B cell (primary cell): ENCODE data around the gene PLCB3. TPM values are rescaled to one million over a fixed set of nuclear protein-coding genes. Genes with fewer than 3 reads are reported as not detected.
A peak's percentile ranks its signal among the peaks of the same experiment; 100 is the strongest.

Source experiments
- ATAC-seq: fragments of 200-7000 bp; cut with Tn5 transposase; one replicate; pipeline ENCODE4 v1.10.0; 2021; ENCODE audit warnings: low read depth, mild to moderate bottlenecking, moderate number of reproducible peaks, moderate library complexity
- CTCF ChIA-PET: fragments of 350-600 bp; sonication (Branson Sonifier 250); formaldehyde crosslinking; loops from one replicate; lab custom pipeline; 2021; ENCODE audit warnings: antibody characterized with exemption, inconsistent platforms; lab: Charles Lee
- POLR2A ChIA-PET: fragments of 350-600 bp; sonication (Branson Sonifier 250); formaldehyde crosslinking; loops from one replicate; lab custom pipeline; 2021; ENCODE audit warnings: antibody characterized with exemption; lab: Charles Lee
- DNase-seq: peaks from one replicate; pipeline ENCODE4 v3.0.0; 2013
- H2AFZ ChIP-seq: 2 replicates; pipeline ENCODE4 v1.6.1; 2012; ENCODE audit warnings: mild to moderate bottlenecking, low read depth, low read length; ENCODE audit not compliant: insufficient read depth, poor library complexity, severe bottlenecking
- H3K27ac ChIP-seq, 2 donors: 1 replicate in 1 of 2; 2 replicates in 1 of 2; pipeline ENCODE4 v1.5.1; 2012 to 2013; ENCODE audit warnings: low read length in 2 of 2, mild to moderate bottlenecking in 2 of 2, moderate library complexity in 1 of 2
- H3K27me3 ChIP-seq, 4 experiments: fragments of 200-600 bp in 1 of 4; sonication (generic) in 1 of 4; replicated peaks in 1 of 4; 1 replicate in 2 of 4; 2 replicates in 2 of 4; pipeline versions ENCODE4 v1.6.1 to v1.7.0; 2013 to 2016; ENCODE audit warnings: low read length in 3 of 4, mild to moderate bottlenecking in 2 of 4, mixed read lengths in 1 of 4, moderate library complexity in 1 of 4; ENCODE audit not compliant: insufficient read depth in 4 of 4, control insufficient read depth in 3 of 4; ENCODE audit errors: control extremely low read depth in 1 of 4
- H3K36me3 ChIP-seq, 2 experiments: replicated peaks in 1 of 2; 1 replicate in 1 of 2; 2 replicates in 1 of 2; pipeline versions ENCODE4 v1.6.1 to v1.7.1; 2013; ENCODE audit warnings: low read length in 1 of 2; ENCODE audit not compliant: insufficient read depth in 2 of 2, control insufficient read depth in 1 of 2; ENCODE audit errors: control extremely low read depth in 1 of 2, extremely low read depth in 1 of 2
- H3K4me1 ChIP-seq, 2 donors: fragments of 200-600 bp in 1 of 2; sonication (generic) in 1 of 2; 1 replicate in 1 of 2; 2 replicates in 1 of 2; pipeline versions ENCODE4 v1.5.1 to v1.6.1; 2013 to 2017; ENCODE audit warnings: low read length in 2 of 2; ENCODE audit not compliant: control insufficient read depth in 2 of 2, insufficient read depth in 2 of 2
- H3K4me2 ChIP-seq: replicated peaks from 2 replicates; pipeline ENCODE3; 2012; ENCODE audit warnings: mild to moderate bottlenecking, low read depth, low read length; ENCODE audit not compliant: poor library complexity, severe bottlenecking
- H3K4me3 ChIP-seq, 5 experiments: fragments of 200-600 bp in 1 of 5; sonication (generic) in 1 of 5; 1 replicate in 3 of 5; 2 replicates in 2 of 5; pipeline versions ENCODE4 v1.5.1 to v1.7.0; 2011 to 2016; ENCODE audit warnings: low read length in 4 of 5, mild to moderate bottlenecking in 4 of 5, low read depth in 2 of 5, control low read depth in 1 of 5, moderate library complexity in 1 of 5; ENCODE audit not compliant: insufficient read depth in 1 of 5; ENCODE audit errors: control extremely low read depth in 1 of 5, extremely low read depth in 1 of 5
- H3K79me2 ChIP-seq: fragments of 200-600 bp; sonication (generic); one replicate; pipeline ENCODE4 v1.6.0; 2016; ENCODE audit warnings: low read length; ENCODE audit not compliant: control insufficient read depth, insufficient read depth
- H3K9ac ChIP-seq: fragments of 200-600 bp; sonication (generic); 2 replicates; pipeline ENCODE4 v1.6.1; 2017; ENCODE audit warnings: mild to moderate bottlenecking, low read length, moderate library complexity
- H3K9me3 ChIP-seq, 3 donors: one replicate each; pipeline versions ENCODE4 v1.6.1 to v1.7.1; 2013; ENCODE audit warnings: low read length in 2 of 3; ENCODE audit not compliant: control insufficient read depth in 2 of 3, insufficient read depth in 1 of 3; ENCODE audit errors: control extremely low read depth in 1 of 3
- H4K20me1 ChIP-seq: 2 replicates; pipeline ENCODE4 v1.6.0; 2012; ENCODE audit warnings: mild to moderate bottlenecking, low read length; ENCODE audit not compliant: insufficient read depth, control insufficient read depth, poor library complexity, severe bottlenecking
- H3K27ac Mint-ChIP-seq: one replicate; pipeline ENCODE4 v1.8.0; 2021; ENCODE audit warnings: mixed read lengths
- H3K27me3 Mint-ChIP-seq: one replicate; pipeline ENCODE4 v1.8.0; 2021; ENCODE audit warnings: mixed read lengths
- H3K4me1 Mint-ChIP-seq: one replicate; pipeline ENCODE4 v1.8.0; 2021; ENCODE audit warnings: mixed read lengths
- H3K4me3 Mint-ChIP-seq: one replicate; pipeline ENCODE4 v1.8.0; 2021; ENCODE audit warnings: mixed read lengths
- H3K9me3 Mint-ChIP-seq: one replicate; pipeline ENCODE4 v1.8.0; 2022; ENCODE audit warnings: mixed read lengths; ENCODE audit not compliant: insufficient read depth
- EZH2 ChIP-seq: IDR thresholded peaks from 2 replicates; pipeline ENCODE4 v1.6.1; 2012; ENCODE audit warnings: borderline replicate concordance, low read depth, mild to moderate bottlenecking, moderate library complexity, low read length; ENCODE audit not compliant: insufficient read depth, poor library complexity, severe bottlenecking
- WGBS: methylation state at CpG from one replicate; pipeline ENCODE4 v1.1.5; 2013; ENCODE audit warnings: missing lambda C conversion rate; ENCODE audit not compliant: insufficient coverage; 5-methylcytosine and 5-hydroxymethylcytosine counted together
- intact Hi-C: fragments of 100-400 bp; cut with micrococcal nuclease; formaldehyde crosslinking; loops from one replicate; pipeline ENCODE4 v1.10.0; 2022
- polyA plus RNA-seq: library from polyadenylated mRNA; depleted of rRNA; stranded (reverse); fragments of >200 nt; gene quantifications from 2 replicates; pipeline ENCODE4 v1.2.3, GENCODE V29; 2012
- total RNA-seq, 2 donors: library from RNA; stranded (reverse); fragments of 120-200 nt in 1 of 2; gene quantifications; 1 replicate in 1 of 2; 2 replicates in 1 of 2; pipeline versions ENCODE4 v1.2.3 to v1.2.4, GENCODE V29; 2013 to 2022
- TF ChIP-seq, protein P1 (sequence below): fragments of 200-600 bp; IDR thresholded peaks from one replicate; pipeline ENCODE4 v1.8.0; 2022; ENCODE audit warnings: antibody characterized with exemption, mild to moderate bottlenecking

Gene PLCB3
- total and polyA plus RNA-seq, 2 donors (not counting 1 experiment from before 2014, with no cell fraction given) = 3.0 to 8.1 TPM

DNA sequence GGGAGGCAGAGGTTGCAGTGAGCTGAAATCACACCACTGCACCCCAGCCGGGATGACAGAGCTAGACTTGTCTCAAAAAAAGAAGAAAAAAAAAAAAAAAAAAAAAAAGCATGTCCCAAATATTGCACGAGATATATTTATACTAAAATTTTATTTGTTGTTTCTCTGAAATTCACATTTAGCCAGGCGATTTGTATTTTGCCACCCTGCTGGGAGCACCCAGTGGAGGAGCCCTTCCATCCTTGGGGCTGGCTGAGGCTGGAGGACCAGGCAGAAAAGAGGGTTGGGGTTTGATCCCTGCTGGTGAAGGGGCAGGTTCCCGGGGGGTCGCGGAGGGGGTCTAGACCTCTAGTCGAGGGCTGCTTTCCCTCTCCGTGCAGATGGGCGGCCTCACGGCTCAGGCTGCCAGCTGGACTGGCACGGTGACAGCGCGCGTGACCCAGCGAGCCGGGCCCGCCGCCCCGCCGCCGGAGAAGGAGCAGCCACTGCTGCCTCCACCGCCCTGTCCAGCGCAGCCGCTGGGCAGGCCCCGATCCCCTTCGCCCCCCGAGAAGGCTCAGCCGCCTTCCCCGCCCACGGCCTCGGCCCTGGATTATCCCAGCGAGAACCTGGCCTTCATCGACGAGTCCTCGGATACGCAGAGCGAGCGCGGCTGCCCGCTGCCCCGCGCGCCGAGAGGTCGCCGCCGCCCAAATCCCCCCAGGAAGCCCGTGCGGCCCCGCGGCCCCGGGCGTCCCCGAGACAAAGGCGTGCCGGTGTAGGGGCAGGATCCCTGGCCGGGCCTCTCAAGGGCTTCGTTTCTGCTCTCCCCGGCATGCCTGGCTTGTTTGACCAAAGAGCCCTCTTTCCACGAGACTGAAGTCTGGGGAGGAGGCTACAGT is 47.9 kb downstream of the PLCB3 start:
- Histone ChIP-seq H3K27me3 (peaks cover 0 to 84% (median 54%) of the 10 kb centered on the region in 4 experiments), H2AFZ (peak overlapping the region; percentile 33), H4K20me1 (peaks cover 16% of the 10 kb centered on the region), H3K4me1 (peaks cover 34 to 43% of the 10 kb centered on the region in 2 donors), H3K9me3 (peaks cover 0 to 31% (median 0%) of the 10 kb centered on the region in 3 donors), H3K79me2 (no peaks in the 10 kb centered on the region), H3K4me2 (peak overlapping the region; percentile 85), H3K4me3 (peak overlapping the region in 1 of 5 experiments; percentile 52), H3K27ac (no peak overlapping the region), H3K36me3 (no peaks in the 10 kb centered on the region), H3K9ac (peak overlapping the region; percentile 48)
- DNase-seq (peak; percentile 64), ATAC-seq (no peak)
- intact Hi-C loops = no loop called here
- peak; percentile 94 for TF ChIP-seq EZH2
- TF ChIP-seq, protein P1, sequence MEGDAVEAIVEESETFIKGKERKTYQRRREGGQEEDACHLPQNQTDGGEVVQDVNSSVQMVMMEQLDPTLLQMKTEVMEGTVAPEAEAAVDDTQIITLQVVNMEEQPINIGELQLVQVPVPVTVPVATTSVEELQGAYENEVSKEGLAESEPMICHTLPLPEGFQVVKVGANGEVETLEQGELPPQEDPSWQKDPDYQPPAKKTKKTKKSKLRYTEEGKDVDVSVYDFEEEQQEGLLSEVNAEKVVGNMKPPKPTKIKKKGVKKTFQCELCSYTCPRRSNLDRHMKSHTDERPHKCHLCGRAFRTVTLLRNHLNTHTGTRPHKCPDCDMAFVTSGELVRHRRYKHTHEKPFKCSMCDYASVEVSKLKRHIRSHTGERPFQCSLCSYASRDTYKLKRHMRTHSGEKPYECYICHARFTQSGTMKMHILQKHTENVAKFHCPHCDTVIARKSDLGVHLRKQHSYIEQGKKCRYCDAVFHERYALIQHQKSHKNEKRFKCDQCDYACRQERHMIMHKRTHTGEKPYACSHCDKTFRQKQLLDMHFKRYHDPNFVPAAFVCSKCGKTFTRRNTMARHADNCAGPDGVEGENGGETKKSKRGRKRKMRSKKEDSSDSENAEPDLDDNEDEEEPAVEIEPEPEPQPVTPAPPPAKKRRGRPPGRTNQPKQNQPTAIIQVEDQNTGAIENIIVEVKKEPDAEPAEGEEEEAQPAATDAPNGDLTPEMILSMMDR = no peak
- peak overlapping the region; percentile 87 for H3K4me3 Mint-ChIP-seq
- H3K9me3 Mint-ChIP-seq = no peaks in the 10 kb centered on the region
- ChIA-PET CTCF (interaction anchor here (0.8 to 1.0 kb wide), 2 partner anchors 30 to 94 kb away, joined by 3 to 6 read pairs; no protein-coding TSS in a partner anchor), POLR2A (interaction anchor here (0.7 kb wide), 1 partner anchor 268 kb away, joined by 9 read pairs; no protein-coding TSS in a partner anchor)
- no peak overlapping the region for H3K27ac Mint-ChIP-seq
- 4% methylated on average over 56 of the region's 60 CpGs for WGBS
- H3K27me3 Mint-ChIP-seq = peaks cover 50% of the 10 kb centered on the region
- H3K4me1 Mint-ChIP-seq = peaks cover 27% of the 10 kb centered on the region
